G401 (cell line): Measurements from ENCODE around the gene F13B. TPM values are rescaled to one million over a fixed set of nuclear protein-coding genes. Genes with fewer than 3 reads are reported as not detected.
"Not testable (repeated sequence)": the region's sequence is repeated elsewhere in the genome, so short reads cannot be mapped to it uniquely, and the experiment has no call there.

ENCODE experiments used
- DNase-seq: peaks from one replicate; pipeline ENCODE4 v3.0.0-alpha.2; 2015; ENCODE audit warnings: low spot score
- in situ Hi-C: cut with HindIII; loops from 2 replicates; pipeline ENCODE4 v1.10.0; 2016; ENCODE audit warnings: low sequenced_read_pairs, mixed read lengths
- total RNA-seq: library from RNA; depleted of rRNA; stranded (reverse); fragments of >200 nt; shearing (Covaris generic); gene quantifications from 2 replicates; pipeline ENCODE4 v1.2.3, GENCODE V29; 2014; rRNA removed

F13B gene
- total RNA-seq, 1 experiment from 2014 or later, result not detected

DNA sequence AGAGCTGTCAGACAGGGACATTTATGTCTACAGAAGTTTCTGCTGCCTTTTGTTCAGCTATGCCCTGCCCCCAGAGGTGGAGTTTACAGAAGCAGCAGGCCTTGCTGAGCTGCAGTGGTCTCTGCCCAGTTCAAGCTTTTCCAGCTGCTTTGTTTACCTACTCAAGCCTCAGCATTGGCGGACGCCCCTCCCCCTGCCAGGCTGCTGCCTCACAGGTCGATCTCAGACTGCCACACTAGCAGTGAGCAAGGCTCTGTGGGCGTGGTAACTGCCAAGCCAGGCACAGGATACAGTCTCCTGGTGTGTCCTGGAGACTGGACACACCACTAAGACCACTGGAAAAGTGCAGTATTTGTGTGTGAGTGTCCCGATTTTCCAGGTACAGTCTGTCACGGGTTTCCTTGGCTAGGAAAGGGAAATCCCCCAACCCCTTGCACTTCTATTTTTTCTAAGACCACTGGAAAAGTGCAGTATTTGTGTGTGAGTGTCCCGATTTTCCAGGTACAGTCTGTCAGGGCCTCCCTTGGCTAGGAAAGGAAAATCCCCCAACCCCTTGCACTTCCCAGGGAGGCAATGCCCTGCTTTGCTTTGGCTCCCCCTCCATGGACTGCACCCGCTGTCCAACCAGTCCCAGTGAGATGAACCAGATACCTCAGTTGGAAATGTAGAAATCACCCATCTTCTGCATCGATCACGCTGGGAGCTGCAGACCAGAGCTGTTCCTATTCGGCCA is 75.0 kb downstream of the F13B start:
- DNase-seq, in situ Hi-C loops: not testable (repeated sequence)

Other genes starting within 250 kb of the F13B start
- not detected in 2 replicates for gene CFHR1, start 247.5 kb downstream of the F13B start, total RNA-seq
- gene CFHR4, start 179.2 kb downstream of the F13B start, total RNA-seq, result not detected in 2 replicates
- not detected in 2 replicates for gene CFHR2, start 123.5 kb downstream of the F13B start, total RNA-seq
- not detected in 2 replicates for gene CFHR5, start 89.7 kb downstream of the F13B start, total RNA-seq
- gene ASPM, start 79.4 kb upstream of the F13B start, total RNA-seq, result 15.7 and 30.0 TPM in 2 replicates
- 2.4 and 3.9 TPM in 2 replicates for gene ZBTB41, start 134.0 kb upstream of the F13B start, total RNA-seq
- not detected in 2 replicates for gene CRB1, start 201.0 kb upstream of the F13B start, total RNA-seq